Prostate gland (tissue), 2 donors: ENCODE measurements around the gene CFAP97D2. TPM values are rescaled to one million over a fixed set of nuclear protein-coding genes. Genes with fewer than 3 reads are reported as not detected.

Experiments used
- DNase-seq: peaks from one replicate; pipeline ENCODE4 v3.0.0-alpha.2; 2019; ENCODE audit warnings: low spot score
- H3K27ac ChIP-seq, 2 donors: fragments of 200-600 bp; sonication (generic); 2 replicates each; pipeline ENCODE4 v1.5.1; 2017 to 2019
- H3K27me3 ChIP-seq: fragments of 200-600 bp; sonication (generic); replicated peaks from 2 replicates; pipeline ENCODE4 v1.5.1; 2019; ENCODE audit not compliant: insufficient read depth
- H3K36me3 ChIP-seq, 2 donors: fragments of 200-600 bp; sonication (generic); 1 replicate in 1 of 2; 2 replicates in 1 of 2; pipeline versions ENCODE4 v1.5.1 to v1.8.1; 2017 to 2019
- H3K4me1 ChIP-seq: fragments of 200-600 bp; sonication (generic); replicated peaks from 2 replicates; pipeline ENCODE4 v1.5.1; 2019
- H3K4me3 ChIP-seq, 2 donors: fragments of 200-600 bp; sonication (generic); 2 replicates each; pipeline ENCODE4 v1.5.1; 2017 to 2019
- H3K9me3 ChIP-seq: fragments of 200-600 bp; sonication (generic); 2 replicates; pipeline ENCODE4 v1.5.1; 2017
- POLR2A ChIP-seq: fragments of 450-650 bp; IDR thresholded peaks from one replicate; pipeline ENCODE4 v1.6.1; 2016; ENCODE audit warnings: antibody characterized with exemption, mild to moderate bottlenecking
- POLR2AphosphoS5 ChIP-seq: sonication (generic); formaldehyde crosslinking; IDR thresholded peaks from one replicate; pipeline ENCODE4 v1.6.1; 2017; ENCODE audit warnings: antibody characterized with exemption
- WGBS: methylation state at CpG from one replicate; pipeline ENCODE4 v1.1.5; 2018; 5-methylcytosine and 5-hydroxymethylcytosine counted together
- intact Hi-C: fragments of 100-400 bp; cut with DNase I; formaldehyde crosslinking; loops from one replicate; pipeline ENCODE4 v1.14.2; 2022
- total RNA-seq, 2 donors: library from RNA; depleted of rRNA; stranded (reverse); fragments of >200 nt; gene quantifications; one replicate each; pipeline ENCODE4 v1.1.0, GENCODE V29; 2016
- TF ChIP-seq, protein P1 (sequence below), 4 experiments: fragments of 200-600 bp in 2 of 4; fragments of 450-650 bp in 2 of 4; sonication (generic) in 2 of 4; IDR thresholded peaks; 1 replicate in 3 of 4; 2 replicates in 1 of 4; pipeline ENCODE4 v1.5.1; 2016 to 2019; ENCODE audit warnings: antibody characterized with exemption in 4 of 4, mild to moderate bottlenecking in 2 of 4, moderate library complexity in 2 of 4

The CFAP97D2 gene
- total RNA-seq, 2 donors from 2014 or later, result 0.62 TPM; not detected in 1

GRCh38 chr13:114225610-114226009 lies 46.6 kb downstream of the CFAP97D2 start:
- TF ChIP-seq, protein P1, sequence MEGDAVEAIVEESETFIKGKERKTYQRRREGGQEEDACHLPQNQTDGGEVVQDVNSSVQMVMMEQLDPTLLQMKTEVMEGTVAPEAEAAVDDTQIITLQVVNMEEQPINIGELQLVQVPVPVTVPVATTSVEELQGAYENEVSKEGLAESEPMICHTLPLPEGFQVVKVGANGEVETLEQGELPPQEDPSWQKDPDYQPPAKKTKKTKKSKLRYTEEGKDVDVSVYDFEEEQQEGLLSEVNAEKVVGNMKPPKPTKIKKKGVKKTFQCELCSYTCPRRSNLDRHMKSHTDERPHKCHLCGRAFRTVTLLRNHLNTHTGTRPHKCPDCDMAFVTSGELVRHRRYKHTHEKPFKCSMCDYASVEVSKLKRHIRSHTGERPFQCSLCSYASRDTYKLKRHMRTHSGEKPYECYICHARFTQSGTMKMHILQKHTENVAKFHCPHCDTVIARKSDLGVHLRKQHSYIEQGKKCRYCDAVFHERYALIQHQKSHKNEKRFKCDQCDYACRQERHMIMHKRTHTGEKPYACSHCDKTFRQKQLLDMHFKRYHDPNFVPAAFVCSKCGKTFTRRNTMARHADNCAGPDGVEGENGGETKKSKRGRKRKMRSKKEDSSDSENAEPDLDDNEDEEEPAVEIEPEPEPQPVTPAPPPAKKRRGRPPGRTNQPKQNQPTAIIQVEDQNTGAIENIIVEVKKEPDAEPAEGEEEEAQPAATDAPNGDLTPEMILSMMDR (IDR thresholded peaks at IDR 0.05), result no peak
- H3K4me1 ChIP-seq, result peaks cover 5% of the 10 kb centered on the region
- no peak for DNase-seq
- no peak overlapping the region for H3K4me3 ChIP-seq
- no peak overlapping the region for H3K27ac ChIP-seq
- intact Hi-C loops, result loop anchor here (1.0 to 2.0 kb wide), 2 partner anchors 274 to 411 kb away; no protein-coding TSS in a partner anchor
- WGBS, result 76% methylated on average over 8 of the region's 8 CpGs
- no peaks in the 10 kb centered on the region for H3K27me3 ChIP-seq
- no peaks in the 10 kb centered on the region for H3K9me3 ChIP-seq
- H3K36me3 ChIP-seq, result no peaks in the 10 kb centered on the region

DNA sequence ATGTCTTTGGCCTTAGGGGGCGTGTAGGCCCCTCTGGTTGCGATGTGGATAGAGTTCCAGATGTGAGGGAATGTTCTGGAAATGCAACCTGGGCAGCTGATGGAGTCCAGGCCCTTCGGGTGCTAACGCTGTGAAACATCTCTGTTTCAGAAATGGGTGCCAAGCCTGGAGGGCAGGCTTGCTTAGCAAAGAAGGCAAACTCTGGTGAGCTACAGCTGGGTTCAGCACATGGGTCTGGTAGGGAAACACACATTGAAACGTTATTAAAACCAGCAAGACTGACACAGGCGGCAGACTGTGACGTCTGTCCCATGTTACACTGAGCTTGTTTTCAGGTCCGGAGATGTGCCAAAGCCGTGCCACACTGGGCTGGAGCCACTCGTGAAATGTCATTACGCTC lies 47.0 kb downstream of the CFAP97D2 start:
- H3K27ac ChIP-seq, result no peak overlapping the region
- no peak for TF ChIP-seq POLR2AphosphoS5
- no peak for TF ChIP-seq POLR2A
- TF ChIP-seq, protein P1 (IDR thresholded peaks at IDR 0.05), result no peak
- 70% methylated on average over 11 of the region's 11 CpGs for WGBS
- no peaks in the 10 kb centered on the region for H3K36me3 ChIP-seq
- H3K4me1 ChIP-seq, result peaks cover 5% of the 10 kb centered on the region
- intact Hi-C loops, result loop anchor here (1.0 to 2.0 kb wide), 2 partner anchors 275 to 411 kb away; no protein-coding TSS in a partner anchor
- no peaks in the 10 kb centered on the region for H3K9me3 ChIP-seq
- H3K4me3 ChIP-seq, result no peak overlapping the region
- no peaks in the 10 kb centered on the region for H3K27me3 ChIP-seq
- no peak for DNase-seq

GRCh38 chr13:114226699-114227323 lies 47.8 kb downstream of the CFAP97D2 start:
- Histone ChIP-seq H3K27me3 (no peaks in the 10 kb centered on the region), H3K36me3 (no peaks in the 10 kb centered on the region), H3K4me1 (peaks cover 5% of the 10 kb centered on the region), H3K27ac (no peak overlapping the region), H3K9me3 (no peaks in the 10 kb centered on the region), H3K4me3 (no peak overlapping the region)
- TF ChIP-seq POLR2A (no peak), POLR2AphosphoS5 (peak; percentile 63)
- TF ChIP-seq, protein P1 (IDR thresholded peaks at IDR 0.05), result peak; percentile 90 to 98 (median 94)
- WGBS, result 4% methylated on average over 19 of the region's 19 CpGs
- DNase-seq, result peak; percentile 81
- intact Hi-C loops, result loop anchor here (1.0 to 2.0 kb wide), 2 partner anchors 276 to 412 kb away; no protein-coding TSS in a partner anchor

GRCh38 chr13:114227528-114227927 lies 48.5 kb downstream of the CFAP97D2 start:
- Histone ChIP-seq H3K27me3 (no peaks in the 10 kb centered on the region), H3K9me3 (no peaks in the 10 kb centered on the region), H3K4me3 (no peak overlapping the region), H3K36me3 (no peaks in the 10 kb centered on the region), H3K4me1 (peaks cover 5% of the 10 kb centered on the region), H3K27ac (no peak overlapping the region)
- DNase-seq, result no peak
- TF ChIP-seq, protein P1 (IDR thresholded peaks at IDR 0.05), result no peak
- TF ChIP-seq POLR2AphosphoS5, result no peak
- TF ChIP-seq POLR2A, result no peak
- WGBS, result 95% methylated on average over 2 of the region's 2 CpGs
- intact Hi-C loops, result loop anchor here (2.0 kb wide), 1 partner anchor 413 kb away; no protein-coding TSS in a partner anchor

GRCh38 chr13:114228176-114228575 lies 49.1 kb downstream of the CFAP97D2 start:
- no peaks in the 10 kb centered on the region for H3K9me3 ChIP-seq
- WGBS, result 74% methylated on average over 9 of the region's 9 CpGs
- TF ChIP-seq, protein P1 (IDR thresholded peaks at IDR 0.05), result no peak
- TF ChIP-seq POLR2A, result no peak
- no peak for TF ChIP-seq POLR2AphosphoS5
- intact Hi-C loops, result no loop called here
- no peaks in the 10 kb centered on the region for H3K27me3 ChIP-seq
- no peak overlapping the region for H3K27ac ChIP-seq
- H3K4me3 ChIP-seq, result no peak overlapping the region
- H3K4me1 ChIP-seq, result peaks cover 5% of the 10 kb centered on the region
- no peak for DNase-seq
- H3K36me3 ChIP-seq, result no peaks in the 10 kb centered on the region
